Adrenal gland (tissue), 12 donors: ENCODE data around the gene GPR78. TPM values are rescaled to one million over a fixed set of nuclear protein-coding genes. Genes with fewer than 3 reads are reported as not detected.

Experiments used
- DNase-seq, 7 donors: peaks; one replicate each; pipeline ENCODE4 v3.0.0-alpha.2; 2019 to 2020
- H3K27ac ChIP-seq, 5 donors: fragments of 200-600 bp; sonication (generic) in 4 of 5; 1 replicate in 3 of 5; 2 replicates in 2 of 5; pipeline versions ENCODE4 v1.5.1 to v1.8.0; 2016 to 2020; ENCODE audit warnings: mild to moderate bottlenecking in 1 of 5
- H3K27me3 ChIP-seq: fragments of 200-600 bp; 2 replicates; pipeline ENCODE4 v1.8.0; 2021
- H3K36me3 ChIP-seq, 2 donors: fragments of 200-600 bp; replicated peaks in 1 of 2; 1 replicate in 1 of 2; 2 replicates in 1 of 2; pipeline versions ENCODE4 v1.5.1 to v1.8.0; 2018 to 2022
- H3K4me1 ChIP-seq, 2 donors: fragments of 200-600 bp; replicated peaks in 1 of 2; 1 replicate in 1 of 2; 2 replicates in 1 of 2; pipeline versions ENCODE4 v1.5.1 to v1.8.0; 2018 to 2021
- H3K4me3 ChIP-seq, 4 donors: fragments of 200-600 bp; sonication (generic) in 3 of 4; one replicate each; pipeline ENCODE4 v1.5.1; 2016 to 2018
- H3K9me3 ChIP-seq, 3 donors: fragments of 200-600 bp; sonication (generic) in 1 of 3; replicated peaks in 1 of 3; 1 replicate in 2 of 3; 2 replicates in 1 of 3; pipeline versions ENCODE4 v1.5.1 to v1.8.0; 2016 to 2021
- POLR2A ChIP-seq, 2 donors: fragments of 450-650 bp; IDR thresholded peaks; one replicate each; pipeline ENCODE4 v1.6.1; 2017; ENCODE audit warnings: antibody characterized with exemption in 2 of 2, mild to moderate bottlenecking in 2 of 2, moderate library complexity in 1 of 2
- WGBS, 4 donors: extraction: QIAGEN DNeasy Blood & Tissue Kit in 2 of 4; methylation state at CpG; one replicate each; pipeline versions ENCODE4 v1.1.5 to v1.1.7; 2013 to 2017; 5-methylcytosine and 5-hydroxymethylcytosine counted together
- intact Hi-C, 2 donors: fragments of 100-400 bp; cut with DNase I; formaldehyde crosslinking; loops; one replicate each; pipeline versions ENCODE4 v1.14.1 to v1.15.0; 2022 to 2023
- polyA plus RNA-seq, 3 donors: library from polyadenylated mRNA; stranded (reverse); fragments of 200-250 nt in 2 of 3; fragments of 350-450 nt in 1 of 3; fragmentation: Illumina TruSeq in 1 of 3; extraction: RNeasy Lipid Tissue Mini Kit (QIAGEN cat#74804) in 1 of 3; gene quantifications; one replicate each; pipeline ENCODE4 v1.2.3, GENCODE V29; 2013 to 2014
- total RNA-seq, 9 donors: library from RNA; depleted of rRNA in 4 of 9; stranded (reverse); fragments of >200 nt in 4 of 9; fragments of 120-200 nt in 1 of 9; fragmentation: NEBNext Ultra II Directional in 1 of 9; extraction: Animal tissue kit (Norgen Biotek cat#: 25700) in 1 of 9; gene quantifications; one replicate each; pipeline versions ENCODE4 v1.1.0 to v1.2.4, GENCODE V29; 2013 to 2023
- TF ChIP-seq, protein P1 (sequence below), 6 experiments: fragments of 450-650 bp in 4 of 6; fragments of 200-600 bp in 2 of 6; sonication (generic) in 1 of 6; IDR thresholded peaks; 1 replicate in 5 of 6; 2 replicates in 1 of 6; pipeline versions ENCODE4 v1.5.1 to v1.8.0; 2016 to 2021; ENCODE audit warnings: antibody characterized with exemption in 6 of 6, mild to moderate bottlenecking in 2 of 6, moderate library complexity in 1 of 6
- donor health status: healthy with polysubstance abuse.
- donor health status: Bipolar disorder and iron deficiency.
- donor health status: DM: yes; HTN: yes; CAD: no.
- donor health status: DM: no; HTN: no; CAD: no.
- donor health status: DM: no; HTN: no; CAD: no.
- donor health status: DM: yes; HTN: yes; CAD: no.

Gene GPR78
- total and polyA plus RNA-seq, 12 donors = 0.03 to 0.08 (median 0.07) TPM; not detected in 8

DNA sequence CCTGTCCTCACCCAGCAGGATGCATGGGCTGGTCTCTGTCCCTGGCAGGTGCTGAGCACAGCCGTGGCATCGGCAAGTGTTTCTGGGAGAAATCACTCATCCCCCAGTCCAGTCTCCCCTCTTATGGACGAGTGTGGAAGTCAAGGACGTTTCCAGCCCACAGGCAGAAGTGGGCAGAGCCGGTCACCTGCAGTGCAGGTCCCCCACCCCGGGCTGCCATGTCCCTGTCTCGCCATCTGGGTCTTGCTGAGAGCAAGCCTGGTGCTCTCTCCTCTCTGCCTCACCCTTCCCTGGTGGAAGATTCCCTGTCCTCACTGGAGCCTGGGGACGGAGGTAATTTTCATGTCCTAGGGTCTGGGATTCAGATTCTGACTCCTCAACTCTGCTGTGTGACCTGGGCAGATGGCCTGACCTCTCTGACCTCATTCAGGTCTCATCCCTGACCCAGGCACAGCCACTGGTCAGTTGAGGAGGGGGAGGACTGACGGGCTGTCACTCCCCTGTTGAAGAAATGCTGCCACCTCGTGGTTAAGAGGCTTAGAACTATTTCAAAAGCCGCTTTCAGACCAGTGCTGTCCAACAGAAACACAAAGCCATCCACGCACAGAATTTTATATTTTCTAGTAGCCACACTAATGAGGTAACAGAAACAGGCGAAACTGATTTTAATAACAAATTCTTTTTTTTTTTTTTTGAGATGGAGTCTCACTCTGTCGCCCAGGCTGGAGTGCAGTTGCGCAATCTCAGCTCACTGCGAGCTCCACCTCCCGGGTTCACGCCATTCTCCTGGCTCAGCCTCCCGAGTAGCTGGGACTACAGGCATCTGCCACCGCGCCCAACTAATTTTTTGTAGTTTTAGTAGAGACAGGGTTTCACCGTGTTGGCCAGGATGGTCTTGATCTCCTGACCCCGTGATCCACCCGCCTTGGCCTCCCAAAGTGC lies 14.2 kb downstream of the GPR78 start:
- 41 to 51% (median 44%) methylated on average over 21 to 24 of the region's 24 CpGs for WGBS, 4 donors
- H3K27ac ChIP-seq = no peak overlapping the region
- H3K4me3 ChIP-seq = no peak overlapping the region
- H3K9me3 ChIP-seq = no peaks in the 10 kb centered on the region
- DNase-seq = peak; percentile 62 to 76 (median 70)
- intact Hi-C loops = loop anchor here (2.0 to 10.0 kb wide), 2 partner anchors 126 to 350 kb away; no protein-coding TSS in a partner anchor
- H3K27me3 ChIP-seq = peaks cover 15% of the 10 kb centered on the region
- TF ChIP-seq, protein P1, sequence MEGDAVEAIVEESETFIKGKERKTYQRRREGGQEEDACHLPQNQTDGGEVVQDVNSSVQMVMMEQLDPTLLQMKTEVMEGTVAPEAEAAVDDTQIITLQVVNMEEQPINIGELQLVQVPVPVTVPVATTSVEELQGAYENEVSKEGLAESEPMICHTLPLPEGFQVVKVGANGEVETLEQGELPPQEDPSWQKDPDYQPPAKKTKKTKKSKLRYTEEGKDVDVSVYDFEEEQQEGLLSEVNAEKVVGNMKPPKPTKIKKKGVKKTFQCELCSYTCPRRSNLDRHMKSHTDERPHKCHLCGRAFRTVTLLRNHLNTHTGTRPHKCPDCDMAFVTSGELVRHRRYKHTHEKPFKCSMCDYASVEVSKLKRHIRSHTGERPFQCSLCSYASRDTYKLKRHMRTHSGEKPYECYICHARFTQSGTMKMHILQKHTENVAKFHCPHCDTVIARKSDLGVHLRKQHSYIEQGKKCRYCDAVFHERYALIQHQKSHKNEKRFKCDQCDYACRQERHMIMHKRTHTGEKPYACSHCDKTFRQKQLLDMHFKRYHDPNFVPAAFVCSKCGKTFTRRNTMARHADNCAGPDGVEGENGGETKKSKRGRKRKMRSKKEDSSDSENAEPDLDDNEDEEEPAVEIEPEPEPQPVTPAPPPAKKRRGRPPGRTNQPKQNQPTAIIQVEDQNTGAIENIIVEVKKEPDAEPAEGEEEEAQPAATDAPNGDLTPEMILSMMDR (IDR thresholded peaks at IDR 0.05) = peak; percentile 55 to 72 (median 60)
- no peak for TF ChIP-seq POLR2A (IDR thresholded peaks at IDR 0.05)
- H3K4me1 ChIP-seq = no peaks in the 10 kb centered on the region
- no peaks in the 10 kb centered on the region for H3K36me3 ChIP-seq

DNA sequence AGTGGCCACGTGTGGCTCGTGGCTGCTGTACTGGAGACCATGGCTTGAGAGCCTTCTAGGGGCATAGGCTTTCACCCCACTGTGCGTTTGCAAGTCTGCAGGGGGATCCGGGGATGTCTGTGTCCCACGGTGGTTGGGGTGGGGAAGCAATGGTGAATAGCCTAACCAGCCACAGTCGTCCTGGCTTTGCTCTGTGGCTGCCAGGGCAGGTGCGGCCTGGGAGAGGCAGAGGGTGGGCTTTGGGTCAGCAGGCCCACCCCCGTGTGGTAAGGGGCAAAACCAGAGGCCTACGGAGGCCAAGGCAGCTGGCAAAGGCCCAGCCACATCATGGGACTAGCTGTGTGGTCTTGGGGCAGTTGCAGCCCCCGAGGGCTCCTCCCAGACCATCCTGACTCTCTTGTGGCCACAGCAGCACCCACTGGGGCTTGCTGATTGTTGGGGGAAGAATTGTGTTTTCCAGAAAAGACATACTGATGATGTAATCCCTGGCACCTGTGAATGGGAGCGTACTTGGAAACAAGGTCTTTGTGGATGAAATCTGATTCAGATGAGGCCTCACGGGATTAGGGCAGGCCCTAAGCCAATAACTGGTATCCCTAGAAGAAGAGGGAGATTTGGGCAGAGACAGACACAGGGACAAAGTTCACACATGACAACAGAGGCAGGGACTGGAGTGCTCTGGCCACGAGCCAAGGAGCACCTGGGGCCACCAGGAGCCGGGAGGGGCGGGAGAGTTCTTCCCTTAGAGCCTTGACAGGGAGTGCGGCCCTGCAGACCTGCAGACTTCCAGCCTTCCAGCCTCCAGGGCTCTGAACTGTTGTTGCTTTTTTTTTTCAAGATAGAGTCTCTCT lies 15.3 kb downstream of the GPR78 start:
- TF ChIP-seq POLR2A (IDR thresholded peaks at IDR 0.05) = no peak
- TF ChIP-seq, protein P1 (IDR thresholded peaks at IDR 0.05) = no peak
- no peak overlapping the region for H3K4me3 ChIP-seq
- intact Hi-C loops = loop anchor here (2.0 to 10.0 kb wide), 2 partner anchors 127 to 351 kb away; no protein-coding TSS in a partner anchor
- H3K4me1 ChIP-seq = no peaks in the 10 kb centered on the region
- 55 to 68% (median 62%) methylated on average over 11 to 16 of the region's 16 CpGs for WGBS, 4 donors
- H3K9me3 ChIP-seq = no peaks in the 10 kb centered on the region
- H3K36me3 ChIP-seq = no peaks in the 10 kb centered on the region
- H3K27me3 ChIP-seq = peaks cover 15% of the 10 kb centered on the region
- DNase-seq = no peak
- H3K27ac ChIP-seq = no peak overlapping the region

DNA sequence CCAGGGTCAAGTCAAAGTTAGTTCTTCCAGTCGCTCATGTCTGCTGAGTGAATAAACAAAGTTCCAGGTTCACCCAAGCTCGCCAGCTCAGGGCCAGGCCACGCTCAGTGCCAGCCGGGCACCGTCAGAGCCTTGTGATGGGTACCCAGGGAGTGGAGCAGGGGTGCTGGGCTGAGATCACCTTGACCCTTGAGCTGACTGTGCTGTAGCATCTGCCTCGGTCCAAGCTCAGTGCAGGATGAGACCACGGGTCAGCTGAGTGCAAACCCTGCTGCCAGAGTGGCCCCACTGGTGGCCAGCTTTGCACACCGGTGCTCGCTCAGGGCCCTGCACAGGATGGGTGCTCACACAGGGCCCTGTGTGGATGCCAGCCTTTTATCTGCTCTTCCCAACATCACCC lies 16.7 kb downstream of the GPR78 start:
- no peak for DNase-seq
- Histone ChIP-seq H3K9me3 (no peaks in the 10 kb centered on the region), H3K4me1 (no peaks in the 10 kb centered on the region), H3K4me3 (no peak overlapping the region), H3K36me3 (no peaks in the 10 kb centered on the region), H3K27ac (no peak overlapping the region), H3K27me3 (peaks cover 9% of the 10 kb centered on the region)
- intact Hi-C loops = loop anchor here in 1 of 2 donors (10.0 kb wide), 1 partner anchor 352 kb away; no protein-coding TSS in a partner anchor
- WGBS, 4 donors = 69 to 100% (median 75%) methylated on average over 1 to 9 of the region's 9 CpGs
- TF ChIP-seq, protein P1 (IDR thresholded peaks at IDR 0.05) = no peak
- no peak for TF ChIP-seq POLR2A (IDR thresholded peaks at IDR 0.05)

DNA sequence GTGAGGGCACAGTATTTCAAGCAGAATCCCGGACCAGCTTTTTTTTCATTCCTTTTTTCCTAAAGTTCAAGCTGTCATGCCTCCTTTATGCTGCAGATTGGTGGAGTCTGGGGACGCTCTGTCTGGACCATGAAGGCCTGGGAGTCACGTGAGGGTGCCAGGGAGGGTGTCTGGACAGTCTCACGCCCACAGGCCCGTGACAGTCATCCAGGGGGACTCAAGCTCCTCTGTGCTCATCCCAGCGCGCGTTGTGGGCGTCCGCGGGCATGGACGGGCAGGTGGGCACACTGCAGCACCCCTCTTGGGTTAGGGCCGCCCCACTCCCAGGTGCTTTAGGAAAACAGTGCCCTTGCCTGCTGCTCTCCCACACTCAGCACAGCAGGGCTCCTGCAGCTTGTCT lies 17.1 kb downstream of the GPR78 start:
- Histone ChIP-seq H3K9me3 (no peaks in the 10 kb centered on the region), H3K36me3 (no peaks in the 10 kb centered on the region), H3K4me1 (no peaks in the 10 kb centered on the region), H3K27me3 (peaks cover 5% of the 10 kb centered on the region), H3K4me3 (no peak overlapping the region), H3K27ac (no peak overlapping the region)
- TF ChIP-seq, protein P1 (IDR thresholded peaks at IDR 0.05) = no peak
- no peak for TF ChIP-seq POLR2A (IDR thresholded peaks at IDR 0.05)
- WGBS, 4 donors = 79 to 85% (median 84%) methylated on average over 10 to 13 of the region's 13 CpGs
- peak in 1 of 7 donors; percentile 67 for DNase-seq
- intact Hi-C loops = loop anchor here in 1 of 2 donors (10.0 kb wide), 1 partner anchor 353 kb away; no protein-coding TSS in a partner anchor
